H9 (cell line): Measurements from ENCODE around the gene TTBK1. TPM values are rescaled to one million over a fixed set of nuclear protein-coding genes. Genes with fewer than 3 reads are reported as not detected.
A peak's percentile ranks its signal among the peaks of the same experiment; 100 is the strongest.

Experiments used
- DNase-seq: peaks from one replicate; pipeline ENCODE4 v3.0.0-alpha.2; 2017
- H2AFZ ChIP-seq: one replicate; pipeline ENCODE4 v1.6.1; 2013; ENCODE audit warnings: mild to moderate bottlenecking, low read length, control low read depth, moderate library complexity
- H2AK5ac ChIP-seq: 2 replicates; pipeline ENCODE4 v1.6.1; 2013; ENCODE audit warnings: low read length, control low read depth, mixed read lengths; ENCODE audit not compliant: insufficient read length
- H2BK120ac ChIP-seq: one replicate; pipeline ENCODE4 v1.6.1; 2013; ENCODE audit warnings: low read depth, mild to moderate bottlenecking, low read length, control low read depth, inconsistent platforms; ENCODE audit not compliant: poor library complexity, severe bottlenecking
- H2BK12ac ChIP-seq: 2 replicates; pipeline ENCODE4 v1.6.1; 2013; ENCODE audit warnings: low read length, control low read depth, mixed read lengths, low read depth; ENCODE audit not compliant: insufficient read length
- H2BK15ac ChIP-seq: 2 replicates; pipeline ENCODE4 v1.6.1; 2013; ENCODE audit warnings: low read depth, low read length, control low read depth
- H2BK20ac ChIP-seq: one replicate; pipeline ENCODE4 v1.6.1; 2013; ENCODE audit warnings: low read depth, mild to moderate bottlenecking, low read length, control low read depth, inconsistent platforms; ENCODE audit not compliant: poor library complexity, severe bottlenecking
- H2BK5ac ChIP-seq: 2 replicates; pipeline ENCODE4 v1.6.1; 2013; ENCODE audit warnings: low read length, control low read depth, mixed read lengths; ENCODE audit not compliant: insufficient read length
- H3K14ac ChIP-seq: 2 replicates; pipeline ENCODE4 v1.6.1; 2013; ENCODE audit warnings: low read length, control low read depth; ENCODE audit not compliant: insufficient read depth
- H3K18ac ChIP-seq: 2 replicates; pipeline ENCODE4 v1.6.1; 2013; ENCODE audit warnings: low read depth, mild to moderate bottlenecking, mixed read lengths, low read length, control low read depth; ENCODE audit not compliant: insufficient read length
- H3K23ac ChIP-seq: 2 replicates; pipeline ENCODE4 v1.6.1; 2013; ENCODE audit warnings: low read length, control low read depth, mixed read lengths, low read depth; ENCODE audit not compliant: insufficient read length
- H3K23me2 ChIP-seq: 2 replicates; pipeline ENCODE4 v1.6.1; 2013; ENCODE audit warnings: low read depth, mild to moderate bottlenecking, mixed read lengths, low read length, control low read depth; ENCODE audit not compliant: insufficient read length, poor library complexity, severe bottlenecking
- H3K27ac ChIP-seq: 2 replicates; pipeline ENCODE4 v1.5.1; 2013; ENCODE audit warnings: low read length, control low read depth, mixed read lengths, low read depth; ENCODE audit not compliant: insufficient read length
- H3K27me3 ChIP-seq: 2 replicates; pipeline ENCODE4 v1.6.1; 2013; ENCODE audit warnings: low read length, control low read depth, inconsistent platforms; ENCODE audit not compliant: insufficient read depth
- H3K4ac ChIP-seq: 2 replicates; pipeline ENCODE4 v1.6.1; 2013; ENCODE audit warnings: low read depth, mild to moderate bottlenecking, control low read depth, inconsistent platforms, low read length, moderate library complexity
- H3K4me1 ChIP-seq: 2 replicates; pipeline ENCODE4 v1.6.1; 2013; ENCODE audit warnings: low read length, control low read depth, inconsistent platforms; ENCODE audit not compliant: insufficient read depth
- H3K4me2 ChIP-seq: 2 replicates; pipeline ENCODE4 v1.6.1; 2013; ENCODE audit warnings: low read length, control low read depth, mixed read lengths; ENCODE audit not compliant: insufficient read length, insufficient read depth
- H3K56ac ChIP-seq: 2 replicates; pipeline ENCODE4 v1.6.1; 2013; ENCODE audit warnings: low read depth, mild to moderate bottlenecking, mixed read lengths, low read length, control low read depth; ENCODE audit not compliant: insufficient read length
- H3K79me1 ChIP-seq: 2 replicates; pipeline ENCODE4 v1.6.1; 2013; ENCODE audit warnings: low read depth, mild to moderate bottlenecking, moderate library complexity, low read length, control low read depth, inconsistent platforms; ENCODE audit not compliant: insufficient read depth, poor library complexity, severe bottlenecking
- H3K79me2 ChIP-seq: 2 replicates; pipeline ENCODE4 v1.6.1; 2013; ENCODE audit warnings: low read length, control low read depth, inconsistent platforms; ENCODE audit not compliant: insufficient read depth
- H3K9ac ChIP-seq: 2 replicates; pipeline ENCODE4 v1.6.1; 2013; ENCODE audit warnings: low read length, control low read depth, mixed read lengths; ENCODE audit not compliant: insufficient read length; ENCODE audit errors: extremely low read depth
- H3K9me3 ChIP-seq: one replicate; pipeline ENCODE4 v1.6.1; 2013; ENCODE audit warnings: low read depth, low read length, inconsistent platforms; ENCODE audit not compliant: control insufficient read depth
- H3T11ph ChIP-seq: one replicate; pipeline ENCODE4 v1.6.1; 2013; ENCODE audit warnings: mild to moderate bottlenecking, low read length, control low read depth, inconsistent platforms
- H4K20me1 ChIP-seq: one replicate; pipeline ENCODE4 v1.6.1; 2013; ENCODE audit not compliant: control insufficient read depth, insufficient read length, insufficient read depth
- H4K5ac ChIP-seq: 2 replicates; pipeline ENCODE4 v1.6.1; 2013; ENCODE audit warnings: low read depth, mild to moderate bottlenecking, mixed read lengths, low read length, control low read depth; ENCODE audit not compliant: insufficient read length
- H4K8ac ChIP-seq: replicated peaks from 2 replicates; pipeline ENCODE4 v1.6.1; 2013; ENCODE audit warnings: low read length, control low read depth, mixed read lengths, low read depth; ENCODE audit not compliant: insufficient read length
- H4K91ac ChIP-seq: 2 replicates; pipeline ENCODE4 v1.6.1; 2013; ENCODE audit warnings: low read depth, mild to moderate bottlenecking, moderate library complexity, mixed read lengths, low read length, control low read depth; ENCODE audit not compliant: insufficient read length
- H3K27ac Mint-ChIP-seq, 3 experiments: 2 replicates in 2 of 3; 3 replicates in 1 of 3; pipeline ENCODE4 v1.8.0; 2020 to 2021; ENCODE audit warnings: mixed read lengths in 3 of 3, mild to moderate bottlenecking in 1 of 3, moderate library complexity in 1 of 3
- H3K27me3 Mint-ChIP-seq: 2 replicates; pipeline ENCODE4 v1.8.0; 2021; ENCODE audit warnings: low read depth, mild to moderate bottlenecking, moderate library complexity, mixed read lengths
- H3K36me3 Mint-ChIP-seq, 3 experiments: 2 replicates in 2 of 3; 3 replicates in 1 of 3; pipeline ENCODE4 v1.8.0; 2020 to 2021; ENCODE audit warnings: low read depth in 3 of 3, mixed read lengths in 3 of 3; ENCODE audit not compliant: insufficient read depth in 1 of 3
- H3K4me1 Mint-ChIP-seq, 2 experiments: 2 replicates each; pipeline ENCODE4 v1.8.0; 2020; ENCODE audit warnings: mixed read lengths in 2 of 2
- H3K4me3 Mint-ChIP-seq, 2 experiments: 2 replicates in 1 of 2; 3 replicates in 1 of 2; pipeline ENCODE4 v1.8.0; 2020 to 2021; ENCODE audit warnings: mild to moderate bottlenecking in 2 of 2, mixed read lengths in 2 of 2, moderate library complexity in 1 of 2
- H3K9me3 Mint-ChIP-seq, 2 experiments: 2 replicates in 1 of 2; 3 replicates in 1 of 2; pipeline ENCODE4 v1.8.0; 2020; ENCODE audit warnings: mild to moderate bottlenecking in 2 of 2, mixed read lengths in 2 of 2, moderate library complexity in 1 of 2
- CTCF ChIP-seq: fragments of 200-600 bp; sonication (generic); conservative IDR thresholded peaks from 3 replicates; pipeline ENCODE4 v1.8.0; 2021; ENCODE audit warnings: antibody characterized with exemption, mild to moderate bottlenecking
- WGBS: extraction: QIAGEN DNeasy Blood & Tissue Kit; methylation state at CpG from one replicate; pipeline ENCODE4 v1.1.7; 2013; ENCODE audit warnings: missing lambda C conversion rate, low lambda C conversion rate, mixed read lengths; ENCODE audit not compliant: insufficient read length; ENCODE audit errors: extremely low coverage; 5-methylcytosine and 5-hydroxymethylcytosine counted together
- total RNA-seq: library from RNA; stranded (reverse); gene quantifications from 2 replicates; pipeline ENCODE4 v1.2.1, GENCODE V29; 2021

Gene TTBK1
- total RNA-seq, 1 experiment from 2014 or later = 1.6 TPM

- no peak within 1 kb of the TSS for H4K8ac ChIP-seq
- H3T11ph ChIP-seq = no peak within 1 kb of the TSS
- no peak within 1 kb of the TSS for H4K5ac ChIP-seq
- no CpG with 5 or more reads among the region's 82 CpGs for WGBS
- H4K91ac ChIP-seq = no peak within 1 kb of the TSS
- H3K18ac ChIP-seq = peak within 1 kb of the TSS; percentile 85
- H3K23ac ChIP-seq = no peak within 1 kb of the TSS
- H4K20me1 ChIP-seq = no peaks in the 10 kb centered on the region
- H3K36me3 Mint-ChIP-seq = peaks cover 7 to 22% (median 19%) of the 10 kb centered on the region in 3 experiments
- no peak within 1 kb of the TSS for H2AFZ ChIP-seq
- H3K79me2 ChIP-seq = no peaks in the 10 kb centered on the region
- no peak within 1 kb of the TSS for H2BK15ac ChIP-seq
- peak within 1 kb of the TSS; percentile 87 for H3K14ac ChIP-seq
- H3K4me3 Mint-ChIP-seq = peak within 1 kb of the TSS; percentile 70 to 84
- H3K4me1 Mint-ChIP-seq = peaks cover 11% of the 10 kb centered on the region in 2 experiments
- no peak within 1 kb of the TSS for H2BK120ac ChIP-seq
- peak; percentile 86 for DNase-seq
- no peak within 1 kb of the TSS for H3K27ac Mint-ChIP-seq
- H2BK12ac ChIP-seq = no peak within 1 kb of the TSS
- H3K4me2 ChIP-seq = peak within 1 kb of the TSS; percentile 32
- H3K4me1 ChIP-seq = 0 out of 2 replicates have a peak, but pooled peaks cover 3% of the 10 kb centered on the region
- no peaks in the 10 kb centered on the region for H3K9me3 ChIP-seq
- H3K56ac ChIP-seq = no peak within 1 kb of the TSS
- no peak within 1 kb of the TSS for H2BK5ac ChIP-seq
- H3K23me2 ChIP-seq = no peaks in the 10 kb centered on the region
- no peak within 1 kb of the TSS for H2AK5ac ChIP-seq
- H3K27ac ChIP-seq = no peak within 1 kb of the TSS
- TF ChIP-seq CTCF = peak; percentile 97
- H3K4ac ChIP-seq = no peak within 1 kb of the TSS
- H3K27me3 Mint-ChIP-seq = peaks cover 36% of the 10 kb centered on the region
- peak within 1 kb of the TSS; percentile 61 for H3K9ac ChIP-seq
- H3K9me3 Mint-ChIP-seq = no peaks in the 10 kb centered on the region
- H3K27me3 ChIP-seq = peaks cover 6% of the 10 kb centered on the region; the same call in 1 of the 2 replicates
- no peaks in the 10 kb centered on the region for H3K79me1 ChIP-seq
- H2BK20ac ChIP-seq = no peak within 1 kb of the TSS
Measured at GRCh38 chr6:43228951-43229802, 14.1 kb upstream of the TTBK1 start, which contains the start of gene DNPH1. TSS of gene DNPH1 (minus strand) at chr6:43229481. CDS start at chr6:43229456, 25 bp downstream.
